ENCODE measurements around the gene POLD2.

The POLD2 gene

GRCh38 chr7:44065431-44066110 is 57.8 kb downstream of the POLD2 start, which contains the start of gene PGAM2:
Gene PGAM2 (minus strand): TSS chr7:44065567. CDS start chr7:44065529, 38 bp downstream.
- DNase-seq (ENCODE audit: low read depth in 2 of 2) = no peak

GRCh38 chr7:44064791-44065430 is 58.4 kb downstream of the POLD2 start:
- no peak for DNase-seq (ENCODE audit: low read depth in 2 of 2)
